ENCODE data around the gene NRIP1. TPM values are rescaled to one million over a fixed set of nuclear protein-coding genes. Genes with fewer than 3 reads are reported as not detected.

NRIP1 gene
- total RNA-seq, 1 experiment from 2014 or later, result 10.4 TPM

DNA sequence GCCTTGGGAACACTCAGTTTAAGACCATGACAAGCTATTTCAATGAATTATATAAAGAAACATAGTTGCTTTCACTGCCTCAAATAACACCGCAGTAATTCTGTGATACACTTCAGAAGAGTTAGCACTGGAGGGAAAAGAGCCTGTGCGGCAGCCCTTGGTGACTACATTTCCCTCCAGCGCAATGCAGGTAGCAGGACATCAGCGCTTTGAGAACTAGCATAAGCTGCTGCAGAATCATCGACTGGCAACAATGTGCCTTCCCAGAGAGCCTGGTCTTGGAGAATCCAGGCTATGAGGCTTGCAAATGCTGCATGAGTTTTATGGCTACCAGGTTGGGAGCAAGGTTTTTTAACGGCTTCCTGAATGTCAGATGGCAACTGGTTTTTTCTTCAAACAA is 7.5 kb downstream of the NRIP1 start:
- Histone ChIP-seq H3K27ac (ENCODE audit: insufficient read length, low read depth, low read length) (no peak overlapping the region), H4K5ac (ENCODE audit: insufficient read length, low read depth, low read length) (no peak overlapping the region), H2BK20ac (ENCODE audit: low read depth, low read length, poor library complexity, severe bottlenecking) (no peak overlapping the region), H2BK15ac (ENCODE audit: low read depth, low read length) (no peak overlapping the region), H3K56ac (ENCODE audit: insufficient read length, low read depth, low read length) (no peak overlapping the region), H2BK120ac (ENCODE audit: low read depth, low read length, poor library complexity, severe bottlenecking) (no peak overlapping the region), H3K4me2 (ENCODE audit: insufficient read depth, insufficient read length, low read length) (no peak overlapping the region), H2BK12ac (ENCODE audit: insufficient read length, low read depth, low read length) (no peak overlapping the region), H3K4me1 (ENCODE audit: insufficient read depth, low read length) (peaks cover 4% of the 10 kb centered on the region; the same call in 1 of the 2 replicates), H3K4ac (ENCODE audit: low read depth, low read length) (no peak overlapping the region), H4K20me1 (ENCODE audit: control insufficient read depth, insufficient read depth, insufficient read length) (no peaks in the 10 kb centered on the region), H3K23ac (ENCODE audit: insufficient read length, low read depth, low read length) (no peak overlapping the region), H3K79me2 (ENCODE audit: insufficient read depth, low read length) (peaks cover 6% of the 10 kb centered on the region; the same call in 1 of the 2 replicates), H2BK5ac (ENCODE audit: insufficient read length, low read length) (no peak overlapping the region), H3K79me1 (ENCODE audit: insufficient read depth, low read depth, low read length, poor library complexity, severe bottlenecking) (peaks cover 6% of the 10 kb centered on the region), H3K18ac (ENCODE audit: insufficient read length, low read depth, low read length) (no peak overlapping the region), H3K23me2 (ENCODE audit: insufficient read length, low read depth, low read length, poor library complexity, severe bottlenecking) (no peaks in the 10 kb centered on the region), H3K14ac (ENCODE audit: insufficient read depth, low read length) (no peak overlapping the region), H3K27me3 (ENCODE audit: insufficient read depth, low read length) (no peaks in the 10 kb centered on the region), H2AFZ (ENCODE audit: low read length) (no peak overlapping the region), H3T11ph (ENCODE audit: low read length) (no peak overlapping the region), H3K9ac (ENCODE audit: extremely low read depth, insufficient read length, low read length) (no peak overlapping the region), H4K8ac (replicated peaks; ENCODE audit: insufficient read length, low read depth, low read length) (no peak overlapping the region), H2AK5ac (ENCODE audit: insufficient read length, low read length) (no peak overlapping the region), H4K91ac (ENCODE audit: insufficient read length, low read depth, low read length) (no peak overlapping the region), H3K9me3 (ENCODE audit: control insufficient read depth, low read depth, low read length) (no peaks in the 10 kb centered on the region)
- WGBS (ENCODE audit: extremely low coverage, insufficient read length, low lambda C conversion rate), result no CpG with 5 or more reads among the region's 6 CpGs
- H3K36me3 Mint-ChIP-seq (ENCODE audit: insufficient read depth in 1 of 3, low read depth in 3 of 3), result no peaks in the 10 kb centered on the region
- H3K4me1 Mint-ChIP-seq, result peaks cover 54 to 63% of the 10 kb centered on the region in 2 experiments
- no peak overlapping the region for H3K4me3 Mint-ChIP-seq
- H3K9me3 Mint-ChIP-seq, result no peaks in the 10 kb centered on the region
- peak; percentile 37 for DNase-seq
- 0 out of 2 replicates have a peak, but pooled peaks cover 1% of the 10 kb centered on the region for H3K27me3 Mint-ChIP-seq (ENCODE audit: low read depth)
- no peak overlapping the region for H3K27ac Mint-ChIP-seq
- TF ChIP-seq, protein P1, sequence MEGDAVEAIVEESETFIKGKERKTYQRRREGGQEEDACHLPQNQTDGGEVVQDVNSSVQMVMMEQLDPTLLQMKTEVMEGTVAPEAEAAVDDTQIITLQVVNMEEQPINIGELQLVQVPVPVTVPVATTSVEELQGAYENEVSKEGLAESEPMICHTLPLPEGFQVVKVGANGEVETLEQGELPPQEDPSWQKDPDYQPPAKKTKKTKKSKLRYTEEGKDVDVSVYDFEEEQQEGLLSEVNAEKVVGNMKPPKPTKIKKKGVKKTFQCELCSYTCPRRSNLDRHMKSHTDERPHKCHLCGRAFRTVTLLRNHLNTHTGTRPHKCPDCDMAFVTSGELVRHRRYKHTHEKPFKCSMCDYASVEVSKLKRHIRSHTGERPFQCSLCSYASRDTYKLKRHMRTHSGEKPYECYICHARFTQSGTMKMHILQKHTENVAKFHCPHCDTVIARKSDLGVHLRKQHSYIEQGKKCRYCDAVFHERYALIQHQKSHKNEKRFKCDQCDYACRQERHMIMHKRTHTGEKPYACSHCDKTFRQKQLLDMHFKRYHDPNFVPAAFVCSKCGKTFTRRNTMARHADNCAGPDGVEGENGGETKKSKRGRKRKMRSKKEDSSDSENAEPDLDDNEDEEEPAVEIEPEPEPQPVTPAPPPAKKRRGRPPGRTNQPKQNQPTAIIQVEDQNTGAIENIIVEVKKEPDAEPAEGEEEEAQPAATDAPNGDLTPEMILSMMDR (conservative IDR thresholded peaks at IDR 0.05), result no peak
